Urothelium cell line (cell line): Measurements from ENCODE around the gene C19orf33.

Experiments
- DNase-seq: peaks from one replicate; pipeline ENCODE4 v3.0.0; 2011; ENCODE audit warnings: low spot score, mixed read lengths
- FAIRE-seq: peaks from 2 replicates; lab custom pipeline; 2011; peaks lifted over from hg19 to GRCh38; lab: Jason Lieb, UNC

C19orf33 gene

DNA sequence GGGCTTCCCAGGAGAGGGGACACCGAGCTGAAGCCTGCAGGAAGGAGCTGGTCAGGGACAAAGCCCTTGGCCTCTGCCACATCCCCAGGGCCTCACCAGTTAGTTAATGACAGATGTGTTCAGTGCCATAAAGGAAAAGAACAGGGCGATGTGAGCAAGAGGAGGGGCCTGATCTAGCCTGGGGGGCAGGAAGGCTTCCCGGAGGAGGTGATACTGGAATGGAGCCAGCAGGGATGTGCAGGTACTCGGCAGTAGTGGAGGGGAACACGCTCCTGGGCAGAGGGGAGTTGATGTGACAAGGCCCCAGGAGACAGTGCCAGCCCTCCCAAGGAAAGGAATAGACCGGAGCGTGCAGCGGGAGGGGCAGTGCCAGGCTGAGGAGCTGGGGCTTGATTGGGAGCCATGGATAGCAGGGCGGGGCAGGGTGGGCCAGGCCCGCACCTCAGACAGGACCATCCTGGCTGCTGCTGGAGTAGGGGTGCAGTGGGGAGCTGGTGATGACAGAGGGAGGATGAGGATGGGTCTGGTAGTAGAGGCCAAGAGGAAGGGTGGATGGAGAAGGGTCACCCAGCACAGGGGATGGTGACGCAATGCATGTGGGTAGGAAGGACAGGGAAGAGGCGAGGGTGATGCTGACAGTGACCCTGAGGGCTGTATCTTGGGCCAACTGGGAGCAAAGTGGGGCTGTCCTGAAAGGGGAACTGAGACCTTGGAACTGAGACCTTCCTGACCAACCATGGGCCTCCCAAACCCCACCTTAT, 4.1 kb downstream of the C19orf33 start:
- peak; percentile 5 for FAIRE-seq
- DNase-seq = no peak

DNA sequence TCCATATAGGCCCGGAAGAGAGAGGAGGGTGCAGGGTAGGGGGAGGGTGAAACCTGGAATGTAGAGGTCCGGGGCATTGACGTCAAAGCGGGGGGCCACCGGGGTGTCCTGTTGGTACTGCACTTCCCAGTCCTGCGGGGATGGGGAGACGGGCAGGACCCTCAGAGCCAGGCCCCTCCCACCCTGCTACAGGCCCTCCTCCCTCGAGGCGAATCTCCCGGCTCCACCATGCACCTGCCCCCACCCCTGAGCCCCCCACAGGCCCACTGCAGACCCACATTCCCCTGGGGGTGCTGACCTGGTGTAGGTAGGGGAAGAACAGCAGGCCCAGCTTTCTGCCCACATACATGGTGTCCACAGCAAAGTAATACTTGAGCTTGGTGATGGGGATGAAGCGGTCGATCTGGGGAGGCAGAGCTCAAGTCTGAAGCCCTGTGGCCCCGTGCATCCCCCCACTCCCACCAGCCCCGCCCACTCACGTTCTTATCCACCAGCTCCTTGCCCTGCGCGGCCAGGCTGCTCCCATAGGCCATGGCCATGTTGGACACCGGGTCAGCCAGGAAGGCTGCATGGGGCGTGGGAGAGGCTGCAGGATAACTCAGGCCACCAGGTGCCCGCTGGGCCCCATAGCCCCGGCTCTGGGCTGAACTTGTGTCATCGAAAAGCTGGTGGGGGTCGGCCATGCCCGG, 5.0 kb downstream of the C19orf33 start:
- FAIRE-seq (no peak), DNase-seq (no peak)

DNA sequence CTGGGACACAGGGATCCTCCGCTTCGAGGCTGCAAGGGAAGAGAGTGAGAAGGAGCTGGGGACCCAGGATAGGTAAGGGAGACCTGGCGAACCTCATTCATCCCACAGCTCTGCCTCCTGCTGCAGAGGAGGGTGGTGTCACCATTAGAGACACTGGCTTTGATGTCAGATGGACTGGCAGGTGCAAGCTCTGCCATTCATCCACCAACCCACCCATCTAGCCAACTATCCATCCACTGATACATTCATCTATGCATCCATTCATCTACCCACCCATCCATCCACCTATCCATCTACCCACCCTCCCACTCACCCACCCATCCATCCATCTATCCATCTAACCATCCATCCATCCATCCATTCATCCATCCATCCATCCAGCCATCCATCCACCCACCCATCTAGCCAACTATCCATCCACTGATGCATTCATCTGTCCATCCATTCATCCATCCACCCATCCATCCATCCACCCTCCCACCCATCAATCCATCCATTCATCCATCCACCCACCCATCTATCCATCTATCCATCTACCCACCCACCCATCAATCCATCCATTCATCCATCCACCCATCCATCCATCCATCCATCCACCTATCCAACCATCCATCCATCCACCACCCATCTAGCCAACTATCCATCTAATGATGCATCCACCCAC, 5.7 kb downstream of the C19orf33 start:
- DNase-seq = no peak
- FAIRE-seq = peak; percentile 88

DNA sequence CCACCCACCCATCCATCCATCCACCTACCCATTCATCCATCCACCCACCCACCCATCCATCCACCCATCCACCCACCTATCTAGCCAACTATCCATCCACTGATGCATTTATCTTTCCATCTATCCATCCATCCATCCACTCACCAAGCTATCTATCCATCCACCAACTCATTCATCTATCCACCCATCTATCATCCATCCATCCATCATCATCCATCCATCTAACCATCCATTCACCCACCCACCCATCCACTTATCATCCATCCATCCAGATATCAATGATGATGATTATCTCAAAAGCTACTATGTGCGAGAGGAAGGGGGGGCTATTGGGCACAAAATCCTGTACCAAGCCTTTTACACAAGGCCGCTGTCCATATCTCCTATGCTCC, 6.2 kb downstream of the C19orf33 start:
- FAIRE-seq = no peak
- no peak for DNase-seq

DNA sequence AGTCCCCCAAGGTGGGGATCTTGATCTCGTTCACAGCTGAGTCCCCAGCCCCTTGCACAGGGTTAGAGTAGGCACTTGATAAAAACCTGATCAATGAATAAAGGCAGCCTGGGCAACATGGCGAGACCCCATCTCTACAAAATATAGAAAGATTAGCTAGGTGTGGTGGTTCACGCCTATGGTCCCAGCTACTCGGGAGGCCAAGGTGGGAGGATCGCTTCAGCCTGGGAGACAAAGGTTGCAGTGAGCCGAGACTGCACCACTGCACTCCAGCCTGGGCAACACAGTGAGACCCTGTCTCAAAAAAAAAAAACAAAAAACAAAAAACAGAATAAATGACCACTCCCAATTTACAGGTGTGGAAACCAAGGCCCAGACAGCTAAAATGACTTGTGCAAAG, 6.9 kb downstream of the C19orf33 start:
- FAIRE-seq (no peak), DNase-seq (no peak)

DNA sequence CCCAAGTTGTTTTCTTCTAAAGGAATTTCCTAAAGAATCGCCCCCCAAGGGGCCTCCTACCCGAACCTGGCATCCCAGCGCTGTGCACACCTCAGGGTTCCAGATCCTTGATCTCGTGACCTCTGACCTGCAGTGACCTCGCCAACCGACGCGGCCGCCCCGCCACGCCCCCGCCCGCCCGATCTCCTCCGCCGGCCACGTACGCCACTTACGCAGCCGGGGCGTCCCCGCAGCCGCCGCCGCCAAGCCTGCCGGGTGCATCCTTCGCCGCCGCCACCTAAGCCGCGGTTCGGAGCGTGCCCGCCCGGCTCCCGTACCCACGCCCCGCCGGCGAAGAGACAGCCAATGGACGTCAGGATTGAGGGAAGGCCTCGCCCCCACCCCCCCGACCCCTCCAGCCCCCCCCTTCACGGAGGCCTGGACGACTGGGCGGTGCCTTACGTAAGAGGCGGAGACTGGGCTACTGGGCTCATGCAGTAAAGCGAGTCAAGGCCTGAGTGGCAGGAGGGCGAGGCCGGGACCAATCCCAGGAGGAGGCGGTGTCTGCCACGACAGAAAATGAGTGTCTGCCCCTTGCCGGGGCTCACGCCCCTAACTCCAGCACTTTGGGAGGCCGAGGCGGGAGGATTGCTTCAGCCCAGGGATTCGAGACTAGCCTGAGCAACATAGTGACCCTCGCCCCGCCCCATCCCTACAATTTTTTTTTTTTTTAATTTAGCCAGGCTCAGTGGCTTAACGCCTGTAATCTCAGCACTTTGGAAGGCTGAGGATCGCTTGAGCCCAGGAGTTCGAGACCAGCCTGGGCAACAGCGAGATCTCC, 11.8 kb downstream of the C19orf33 start, which contains the start of gene YIF1B:
Gene YIF1B (minus strand): TSS at position 291 of the 820 bp plus-strand sequence. CDS start 30 bp downstream, at position 261.
- FAIRE-seq = peak; percentile 79
- DNase-seq = peak; percentile 97

DNA sequence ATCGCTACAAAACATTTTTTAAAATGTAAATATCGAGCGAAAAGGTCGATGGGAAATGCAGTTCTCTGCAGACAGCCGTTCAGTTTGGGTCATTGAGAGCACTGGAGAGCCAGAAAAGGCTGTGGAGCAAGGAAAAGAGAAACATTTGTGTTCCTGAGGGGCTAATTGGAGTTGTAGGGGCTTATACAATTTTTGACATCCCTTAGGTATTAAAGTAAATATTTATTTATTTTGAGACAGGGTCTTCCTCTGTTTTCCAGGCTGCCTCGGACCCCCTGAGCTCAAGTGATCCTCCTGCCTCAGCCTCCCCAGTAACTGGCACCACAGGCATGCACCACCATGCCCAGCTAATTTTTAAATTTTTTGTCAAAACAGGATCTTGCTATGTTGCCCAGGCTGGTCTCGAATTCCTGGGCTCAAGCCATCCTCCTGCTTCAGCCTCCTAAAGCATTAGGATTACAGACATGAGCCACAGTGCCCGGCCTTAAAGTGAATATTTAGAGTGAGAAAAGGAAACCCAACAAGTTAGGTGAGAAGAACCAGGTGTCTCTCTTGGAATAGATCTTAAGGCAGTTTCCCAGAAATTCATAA, 12.5 kb downstream of the C19orf33 start:
- FAIRE-seq (no peak), DNase-seq (no peak)

DNA sequence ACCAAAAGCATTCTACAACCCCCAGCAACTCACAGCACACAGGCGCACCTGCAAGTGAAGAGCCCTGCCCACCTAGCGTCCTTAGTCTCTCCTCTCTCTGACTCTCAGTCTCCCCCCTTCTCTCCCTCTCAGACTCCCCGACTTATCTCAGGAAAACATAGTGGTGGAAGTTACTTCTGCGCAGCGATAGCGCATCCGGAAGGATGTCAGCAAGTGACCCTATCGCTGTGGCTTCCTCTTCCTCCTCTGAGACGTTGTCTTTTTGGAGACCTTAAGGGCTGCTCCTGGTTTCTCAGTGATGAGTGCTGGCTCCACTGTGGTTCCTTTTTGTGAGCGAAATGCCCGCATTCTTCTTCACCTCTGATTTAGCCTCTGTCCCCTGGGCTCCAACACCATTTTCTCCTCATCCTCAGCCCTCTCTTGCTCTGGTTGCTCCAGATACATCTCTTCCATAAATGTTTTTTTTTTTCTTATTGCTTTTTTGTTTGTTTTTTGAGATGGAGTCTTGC, 13.1 kb downstream of the C19orf33 start:
- FAIRE-seq (no peak), DNase-seq (no peak)

DNA sequence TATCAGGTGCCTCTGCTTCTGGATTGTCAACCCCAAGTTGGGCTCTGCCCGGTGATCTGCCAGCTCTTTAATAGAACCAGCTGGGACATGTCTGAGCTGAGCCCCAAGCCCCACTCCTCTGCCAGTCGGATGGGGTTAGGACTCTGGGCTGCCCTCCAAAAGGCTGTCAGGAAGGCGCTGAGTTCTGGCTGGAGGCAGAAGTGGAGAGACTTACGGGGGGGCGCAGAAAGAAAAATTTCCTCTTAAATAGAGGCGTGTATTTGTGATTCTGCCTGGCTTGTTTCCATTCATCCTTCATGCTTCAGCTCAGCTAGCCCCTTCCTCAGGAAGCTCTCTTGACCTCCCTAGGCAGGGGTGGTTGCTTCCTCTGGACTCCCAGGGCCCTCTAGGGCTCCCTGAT, 14.6 kb downstream of the C19orf33 start:
- DNase-seq (no peak), FAIRE-seq (no peak)

DNA sequence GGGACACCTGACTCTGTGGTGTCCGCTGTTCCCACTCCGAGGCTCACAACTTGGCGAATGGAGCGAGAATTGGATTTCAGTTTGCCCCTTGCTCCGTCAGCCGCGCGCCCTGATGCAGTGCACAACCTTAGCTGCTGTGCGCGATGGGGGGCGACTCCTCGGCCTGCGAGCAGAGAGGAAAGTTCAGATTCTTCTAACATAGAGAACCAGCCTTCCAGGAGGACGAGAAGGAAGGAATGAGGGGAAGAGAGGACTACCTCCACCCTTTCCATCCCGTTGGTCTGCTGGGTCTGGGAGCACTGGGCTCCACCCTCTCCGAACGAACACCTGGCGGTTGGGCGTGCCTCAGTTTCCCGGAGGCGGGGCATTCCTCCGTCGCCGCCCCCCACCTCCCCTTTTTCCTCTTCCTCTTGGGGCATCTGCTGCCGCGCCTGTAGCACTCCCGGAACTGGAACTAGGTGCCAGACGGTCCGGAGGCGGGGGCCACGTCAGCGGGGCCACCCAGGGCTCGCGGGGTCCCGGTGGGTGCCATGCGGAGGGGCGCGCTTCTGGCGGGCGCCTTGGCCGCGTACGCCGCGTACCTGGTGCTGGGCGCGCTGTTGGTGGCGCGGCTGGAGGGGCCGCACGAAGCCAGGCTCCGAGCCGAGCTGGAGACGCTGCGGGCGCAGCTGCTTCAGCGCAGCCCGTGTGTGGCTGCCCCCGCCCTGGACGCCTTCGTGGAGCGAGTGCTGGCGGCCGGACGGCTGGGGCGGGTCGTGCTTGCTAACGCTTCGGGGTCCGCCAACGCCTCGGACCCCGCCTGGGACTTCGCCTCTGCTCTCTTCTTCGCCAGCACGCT, 15.6 kb downstream of the C19orf33 start, which contains the start of gene KCNK6:
Gene KCNK6 (plus strand): TSS at position 425 of the 838 bp plus-strand sequence. CDS start 106 bp downstream, at position 531.
- DNase-seq (peak; percentile 38), FAIRE-seq (no peak)

DNA sequence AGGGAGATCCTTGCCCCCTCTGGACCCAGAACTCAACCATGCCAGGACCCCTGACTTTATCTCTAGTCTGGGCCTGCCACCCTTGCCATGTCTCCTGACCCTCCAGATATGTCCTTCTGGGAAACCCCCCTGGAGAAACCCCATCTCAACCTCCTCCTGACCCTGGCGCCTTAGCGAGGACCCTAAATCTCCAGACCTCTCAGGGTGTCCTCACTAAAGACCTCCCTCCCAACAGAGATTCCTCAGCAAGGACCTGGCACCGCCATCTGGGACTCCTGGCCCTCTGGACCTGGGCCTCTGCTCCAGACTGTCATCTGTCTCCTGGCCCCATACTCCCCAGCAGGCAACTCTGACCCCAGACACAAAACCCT, 16.9 kb downstream of the C19orf33 start:
- DNase-seq (no peak), FAIRE-seq (no peak)

DNA sequence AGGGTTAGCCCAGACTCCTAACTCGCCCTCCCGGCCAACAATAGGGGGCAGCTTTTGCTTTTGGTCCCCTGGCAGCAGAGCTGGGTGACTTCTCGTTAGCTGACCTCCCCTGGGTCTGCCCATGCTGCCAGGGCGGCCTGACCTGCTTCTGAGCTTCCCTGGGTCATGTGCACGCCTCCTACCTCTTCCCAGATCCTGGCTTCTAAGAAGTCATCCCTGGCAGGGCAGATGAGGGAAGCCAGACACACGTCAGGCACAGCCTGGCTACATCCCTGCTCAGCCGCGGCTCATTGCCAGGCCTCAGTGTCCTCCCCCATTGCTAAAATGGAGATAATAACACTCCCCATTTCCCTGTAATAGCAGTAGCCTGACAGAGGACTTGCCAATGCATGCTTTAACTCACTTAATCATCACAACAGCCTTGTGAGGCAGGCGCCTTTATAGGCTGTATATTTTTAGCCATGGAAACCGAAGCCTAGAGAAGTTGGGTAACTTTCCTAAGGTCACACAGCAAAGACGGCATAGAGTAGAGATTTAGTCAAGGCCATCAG, 17.7 kb downstream of the C19orf33 start:
- no peak for FAIRE-seq
- no peak for DNase-seq

DNA sequence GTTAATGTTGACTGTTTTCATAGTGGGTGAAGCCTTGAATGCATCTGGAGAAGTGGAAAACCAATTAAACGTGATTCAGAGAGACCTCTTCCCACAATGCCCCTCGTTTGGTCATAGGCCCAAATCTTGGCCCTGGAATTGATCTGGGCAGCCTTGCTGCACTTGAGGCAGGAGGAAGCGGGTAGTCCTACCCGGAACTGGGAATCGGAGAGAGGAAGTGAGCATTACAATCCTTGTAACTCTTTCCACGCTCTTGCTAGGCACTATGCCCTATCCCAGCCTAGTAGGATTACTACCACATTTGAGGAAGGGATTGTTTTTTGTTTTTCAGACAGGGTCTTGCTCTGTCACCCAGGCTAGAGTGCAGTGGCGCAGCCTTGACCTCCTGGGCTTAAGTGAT, 19.2 kb downstream of the C19orf33 start:
- FAIRE-seq = no peak
- no peak for DNase-seq

DNA sequence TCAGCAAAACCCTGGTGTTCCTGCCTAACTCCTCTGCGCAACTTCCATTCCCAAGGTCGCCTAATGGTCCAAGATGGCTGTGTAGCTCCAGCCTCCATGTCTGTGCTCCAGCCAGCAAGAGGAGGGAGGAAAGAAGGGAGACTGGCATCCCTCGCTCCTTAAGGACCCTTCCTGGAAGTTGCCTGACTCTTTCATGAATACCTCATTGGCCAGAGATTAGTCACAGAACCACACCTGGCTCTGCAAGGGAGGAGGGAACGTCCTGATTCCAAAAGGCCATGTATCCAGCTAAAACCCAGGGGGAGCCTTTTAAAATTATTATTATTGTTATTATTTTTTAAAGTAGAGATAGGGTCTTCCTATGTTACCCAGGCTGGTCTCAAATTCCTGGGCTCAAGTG, 20.4 kb downstream of the C19orf33 start:
- DNase-seq = no peak
- no peak for FAIRE-seq

DNA sequence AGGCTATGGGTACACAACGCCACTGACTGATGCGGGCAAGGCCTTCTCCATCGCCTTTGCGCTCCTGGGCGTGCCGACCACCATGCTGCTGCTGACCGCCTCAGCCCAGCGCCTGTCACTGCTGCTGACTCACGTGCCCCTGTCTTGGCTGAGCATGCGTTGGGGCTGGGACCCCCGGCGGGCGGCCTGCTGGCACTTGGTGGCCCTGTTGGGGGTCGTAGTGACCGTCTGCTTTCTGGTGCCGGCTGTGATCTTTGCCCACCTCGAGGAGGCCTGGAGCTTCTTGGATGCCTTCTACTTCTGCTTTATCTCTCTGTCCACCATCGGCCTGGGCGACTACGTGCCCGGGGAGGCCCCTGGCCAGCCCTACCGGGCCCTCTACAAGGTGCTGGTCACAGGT, 22.5 kb downstream of the C19orf33 start:
- FAIRE-seq (no peak), DNase-seq (no peak)

DNA sequence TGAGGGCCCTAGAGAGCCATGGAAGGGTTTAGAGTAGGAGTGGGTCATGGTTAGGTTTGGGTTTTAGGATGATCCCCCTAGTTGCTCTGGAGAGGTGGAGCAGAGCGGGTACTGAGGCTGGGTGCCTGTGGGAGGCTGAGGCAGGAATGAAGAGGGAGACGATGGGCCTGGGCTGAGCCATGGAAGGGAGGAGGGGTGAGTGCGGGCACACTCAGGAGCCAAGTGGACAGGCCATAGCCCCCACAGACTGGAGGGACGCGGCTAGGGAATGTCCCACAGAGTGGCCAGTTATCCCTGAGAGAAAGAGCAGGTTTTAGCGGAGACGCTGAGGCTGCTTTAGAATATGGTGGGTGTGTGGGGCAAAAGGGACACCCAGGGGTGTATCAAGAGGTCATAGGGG, 25.6 kb downstream of the C19orf33 start:
- FAIRE-seq (no peak), DNase-seq (no peak)

DNA sequence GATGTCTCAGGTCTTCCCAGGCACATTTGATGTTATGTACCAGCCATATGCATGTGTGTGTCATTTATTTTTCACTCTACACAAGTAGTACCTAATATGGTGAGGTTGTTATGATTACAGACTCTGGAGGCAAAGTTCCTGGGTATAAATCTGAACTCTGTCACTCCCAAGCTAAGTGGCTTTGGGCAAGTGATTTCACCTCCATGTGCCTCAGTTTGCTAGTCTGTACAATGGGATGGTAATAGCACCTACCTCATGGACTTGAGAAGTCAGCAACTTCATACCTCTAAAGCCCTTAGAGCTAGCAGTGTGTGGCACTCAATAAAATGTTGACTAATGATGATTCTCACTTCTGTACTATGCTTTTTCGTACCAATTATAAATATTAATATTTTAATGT, 27.7 kb downstream of the C19orf33 start:
- DNase-seq (no peak), FAIRE-seq (no peak)

DNA sequence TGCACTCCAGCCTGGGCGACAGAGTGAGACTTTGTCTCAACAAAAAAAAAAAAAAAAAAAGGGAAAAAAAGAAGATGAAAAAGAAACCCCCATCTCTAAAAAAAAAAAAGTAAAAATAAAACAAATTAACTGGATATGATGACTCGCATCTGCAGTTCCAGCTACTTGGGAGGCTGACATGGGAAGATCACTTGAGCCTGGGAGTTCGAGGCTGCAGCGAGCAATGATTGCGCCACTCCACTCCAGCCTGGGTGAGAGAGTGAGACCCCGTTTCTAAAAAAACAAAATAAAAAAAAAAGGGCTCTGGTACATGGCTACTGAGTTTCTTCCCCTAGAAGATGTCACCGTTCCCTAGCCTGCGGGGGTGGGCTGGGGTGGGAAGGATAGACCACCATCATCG, 29.2 kb downstream of the C19orf33 start:
- no peak for FAIRE-seq
- DNase-seq = no peak

DNA sequence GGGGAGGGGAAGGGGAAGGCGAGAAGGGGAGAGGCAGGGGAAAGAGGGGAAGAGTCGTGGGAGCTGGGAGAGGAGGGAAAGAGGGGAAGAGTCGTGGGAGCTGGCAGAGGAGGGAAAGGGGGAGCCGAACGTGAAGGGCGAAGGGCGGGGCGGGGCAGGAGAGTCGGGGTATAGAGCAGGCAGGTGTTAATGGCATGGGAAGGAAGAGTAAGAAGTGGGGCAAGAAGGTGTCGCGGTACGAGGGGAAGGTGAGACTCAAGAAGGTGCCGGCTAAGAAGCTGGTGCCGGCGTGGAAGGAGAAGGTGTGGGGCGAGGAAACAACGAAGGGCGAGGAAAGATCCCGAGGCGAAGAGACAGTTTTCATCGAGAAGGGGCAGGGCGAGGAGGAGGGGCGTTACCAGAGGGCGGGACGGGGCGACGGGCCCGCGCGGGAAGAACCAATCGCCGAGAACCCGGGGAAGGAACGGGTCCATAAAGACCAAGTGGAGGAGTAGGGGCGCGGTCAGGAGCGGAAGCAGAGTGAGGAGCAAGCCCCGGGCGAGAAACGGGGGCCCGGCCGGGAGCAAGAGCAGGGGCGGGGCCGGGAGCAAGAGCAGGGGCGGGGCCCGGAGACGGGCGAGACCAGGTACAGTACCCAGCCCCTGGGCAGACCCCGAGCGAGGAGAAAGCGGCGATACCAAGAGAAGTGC, 32.0 kb downstream of the C19orf33 start:
- peak; percentile 95 for DNase-seq
- peak; percentile 48 for FAIRE-seq
